GM18526 (cell line): ENCODE results near the gene SPACA4.

Experiments used
- POLR2A ChIP-seq: IDR thresholded peaks from 3 replicates; pipeline ENCODE4 v1.6.1; 2011; ENCODE audit not compliant: insufficient read length; ENCODE audit errors: extremely low read depth

The SPACA4 gene

DNA sequence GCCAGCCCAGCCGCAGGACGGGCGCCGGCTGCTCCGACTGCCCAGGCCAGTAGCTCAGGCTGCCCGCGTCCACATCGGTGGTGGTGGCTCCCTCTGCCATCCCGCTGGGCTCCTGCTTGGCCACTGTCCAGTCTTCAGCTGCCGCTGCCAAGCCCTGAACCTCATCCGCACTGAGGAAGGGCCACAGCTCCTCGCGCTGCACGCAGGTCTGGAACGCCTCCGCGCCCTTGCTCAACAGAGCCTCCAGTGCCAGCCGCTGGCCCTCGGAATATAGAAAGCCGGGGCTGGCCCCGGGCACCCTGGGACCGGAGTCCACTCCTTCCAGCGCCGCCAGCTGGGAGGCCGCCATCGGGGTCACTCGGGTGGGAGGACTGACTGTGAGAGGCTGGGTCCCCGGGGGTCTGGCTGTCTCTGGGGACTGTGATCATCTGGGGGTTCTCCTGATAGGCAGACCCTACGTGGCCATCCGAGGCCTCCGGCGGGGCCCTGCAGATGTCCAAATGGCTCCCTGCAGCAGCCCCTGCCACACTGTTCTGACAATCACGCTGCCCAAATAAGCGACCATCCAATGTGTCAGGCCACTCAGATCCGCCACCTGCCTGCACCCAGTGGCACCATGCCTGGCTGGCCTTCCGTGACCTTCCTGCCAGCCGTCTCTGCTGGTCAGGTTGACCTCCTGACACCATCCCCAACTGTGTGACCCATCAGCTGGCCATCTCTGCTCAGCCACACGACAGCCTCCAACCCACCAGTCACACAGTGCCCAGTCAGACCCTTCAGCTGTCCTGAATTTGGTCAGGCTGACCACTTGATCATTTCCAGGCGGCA lies 6.7 kb downstream of the SPACA4 start:
- peak; percentile 29 for TF ChIP-seq POLR2A

DNA sequence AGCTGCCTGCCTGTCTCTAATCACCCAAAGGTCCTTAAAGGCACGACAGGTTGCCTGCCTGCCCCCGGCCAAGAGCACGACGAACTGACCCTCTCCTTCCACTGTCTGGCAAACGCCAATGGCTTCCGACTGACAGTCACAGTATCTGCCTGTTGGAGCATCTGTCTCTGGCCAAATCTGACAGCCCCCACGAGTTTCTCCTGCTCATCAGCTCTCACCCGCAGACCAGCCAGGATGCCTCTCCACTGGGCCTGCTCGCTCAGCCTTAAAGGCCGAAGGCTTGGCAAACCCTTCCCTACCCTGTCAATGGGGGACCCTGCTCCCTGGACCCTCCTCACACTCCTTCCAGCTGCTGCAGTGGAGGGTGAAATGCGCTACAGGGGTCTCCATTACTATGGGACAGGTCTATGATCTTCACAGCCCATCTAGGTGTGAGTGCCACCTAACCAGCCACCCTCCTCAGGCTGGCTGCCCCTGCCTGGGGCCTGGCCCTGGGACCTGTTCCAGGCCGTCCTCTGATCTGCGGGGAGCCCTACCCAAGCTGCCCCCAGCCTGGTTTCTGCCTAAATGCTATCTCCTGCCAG lies 7.4 kb downstream of the SPACA4 start:
- TF ChIP-seq POLR2A = no peak

DNA sequence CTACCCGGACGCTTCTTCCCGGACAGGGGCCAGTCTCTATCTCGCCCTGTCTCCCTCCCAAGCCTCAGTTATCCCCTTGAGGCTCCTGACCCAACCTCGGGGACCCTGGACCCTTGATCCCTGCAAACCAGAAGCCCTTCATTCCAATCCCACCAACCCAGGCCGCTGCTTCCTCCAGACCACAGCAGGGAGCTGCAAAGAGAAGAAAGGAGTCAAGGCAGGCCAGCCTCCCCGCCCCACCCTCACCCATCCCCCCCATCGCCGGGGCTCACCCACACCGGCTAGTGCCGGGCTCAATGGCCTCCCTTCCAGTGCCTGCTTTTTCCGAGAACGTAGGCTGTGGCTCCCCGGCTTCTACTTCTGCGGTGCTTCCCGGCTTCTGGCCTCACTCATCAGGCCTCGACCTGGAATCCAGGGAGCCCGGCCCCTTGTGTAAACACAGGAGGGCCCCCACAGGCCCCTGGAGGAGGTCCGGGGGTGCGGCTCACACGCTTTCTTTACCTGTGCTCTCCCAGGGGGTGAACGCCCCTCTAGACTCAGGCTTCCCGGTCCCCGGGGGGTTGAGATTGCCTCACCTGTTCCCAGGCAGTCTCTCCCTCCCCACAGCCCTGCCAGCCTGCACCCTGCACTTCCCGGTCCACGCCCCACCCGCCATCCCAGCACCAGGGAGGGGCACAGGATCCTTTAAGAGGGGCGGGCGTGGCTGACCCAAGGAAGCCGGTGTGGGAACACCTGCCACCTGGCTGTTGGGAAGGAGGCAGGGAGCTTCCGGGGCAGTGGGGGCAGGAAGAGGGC lies 8.1 kb downstream of the SPACA4 start, which contains the start of gene FAM83E:
Gene FAM83E, minus strand, starts transcription at position 641 of the 795 bp plus-strand sequence. CDS start 1,704 bp downstream, outside the sequence.
- TF ChIP-seq POLR2A = peak; percentile 43

DNA sequence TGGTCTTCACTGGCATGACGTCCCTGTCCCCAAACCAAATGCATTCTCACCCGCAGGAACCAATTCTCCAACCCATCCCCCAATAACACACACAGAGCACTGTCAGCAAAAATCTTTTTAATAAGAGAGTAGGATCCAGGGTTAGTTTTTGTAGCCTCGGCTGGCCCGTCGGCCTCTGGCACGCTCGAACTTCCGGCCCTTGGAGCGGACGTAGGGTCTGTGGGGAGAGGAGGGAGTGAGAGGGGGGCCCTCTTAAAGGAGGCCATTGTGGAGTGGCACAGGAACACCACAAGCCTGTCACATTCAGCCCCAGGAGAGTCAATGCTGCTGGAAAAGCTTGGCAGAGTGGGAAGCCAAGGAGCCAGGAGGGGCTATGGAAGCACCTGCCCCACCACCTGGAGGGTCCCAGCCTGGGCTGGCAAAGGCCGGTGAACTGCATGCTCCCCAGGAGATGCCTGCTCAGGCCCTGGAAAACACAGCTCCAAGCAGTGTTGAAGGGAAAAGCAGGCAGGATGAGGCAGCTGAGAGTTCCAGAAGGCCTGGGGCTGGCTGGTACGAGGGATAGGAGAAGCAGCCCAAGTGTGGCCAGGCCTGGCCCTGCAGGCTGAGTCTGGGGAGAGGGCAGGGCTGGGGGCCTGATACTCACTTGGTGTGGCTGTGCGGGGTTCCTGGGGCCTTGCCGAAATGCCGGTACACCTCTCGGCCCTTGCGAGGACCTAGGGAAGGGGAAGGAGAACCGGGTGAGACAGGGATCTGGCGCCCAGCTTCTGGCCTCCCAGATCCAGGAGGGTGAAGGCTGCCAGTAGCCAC lies 8.9 kb downstream of the SPACA4 start:
- TF ChIP-seq POLR2A = no peak

DNA sequence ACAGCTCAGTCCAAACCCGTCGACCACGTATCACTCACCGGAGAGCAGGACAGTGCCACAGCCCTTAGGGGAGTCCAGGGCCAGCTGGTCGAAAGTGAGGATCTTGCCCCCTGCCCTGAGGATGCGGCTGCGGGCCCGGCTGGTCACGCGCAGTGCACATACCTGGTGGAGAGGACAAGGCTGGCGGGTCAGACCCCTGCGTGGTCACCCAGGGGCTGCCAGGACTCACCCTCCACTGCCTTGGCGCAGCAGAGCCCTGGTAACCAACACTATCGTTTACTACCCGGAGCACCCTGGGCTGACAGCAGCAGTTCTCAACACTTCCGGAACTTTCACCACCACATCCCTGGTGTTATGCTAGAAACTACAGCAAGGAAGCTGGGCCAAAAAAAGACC lies 9.5 kb downstream of the SPACA4 start:
- no peak for TF ChIP-seq POLR2A

DNA sequence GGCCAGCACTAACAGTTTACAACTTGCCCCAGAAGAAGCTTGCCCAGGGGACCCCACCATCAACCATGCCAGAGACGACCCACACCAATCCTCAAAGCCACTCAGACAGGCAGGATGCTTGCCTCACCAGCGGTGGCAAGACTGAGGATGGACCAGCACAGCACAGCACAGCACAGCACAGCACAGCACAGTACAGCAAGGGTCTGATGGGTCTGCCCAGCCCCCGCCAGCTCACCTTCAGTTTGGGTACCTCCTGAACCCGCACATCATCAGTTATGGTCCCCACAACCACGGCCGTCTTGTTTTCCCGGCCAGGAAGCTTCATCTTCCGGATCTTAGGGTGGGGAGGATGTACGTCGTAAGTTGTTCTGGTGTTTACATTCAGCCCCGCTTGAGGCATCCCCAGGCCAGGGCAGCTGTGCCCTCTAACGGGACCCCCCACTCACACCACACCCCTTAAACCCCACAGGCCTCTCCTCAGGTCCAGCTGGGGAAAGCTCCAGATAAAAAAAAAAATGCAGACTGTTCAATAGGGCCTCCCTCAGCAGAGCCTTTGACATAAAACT lies 10.0 kb downstream of the SPACA4 start:
- no peak for TF ChIP-seq POLR2A

DNA sequence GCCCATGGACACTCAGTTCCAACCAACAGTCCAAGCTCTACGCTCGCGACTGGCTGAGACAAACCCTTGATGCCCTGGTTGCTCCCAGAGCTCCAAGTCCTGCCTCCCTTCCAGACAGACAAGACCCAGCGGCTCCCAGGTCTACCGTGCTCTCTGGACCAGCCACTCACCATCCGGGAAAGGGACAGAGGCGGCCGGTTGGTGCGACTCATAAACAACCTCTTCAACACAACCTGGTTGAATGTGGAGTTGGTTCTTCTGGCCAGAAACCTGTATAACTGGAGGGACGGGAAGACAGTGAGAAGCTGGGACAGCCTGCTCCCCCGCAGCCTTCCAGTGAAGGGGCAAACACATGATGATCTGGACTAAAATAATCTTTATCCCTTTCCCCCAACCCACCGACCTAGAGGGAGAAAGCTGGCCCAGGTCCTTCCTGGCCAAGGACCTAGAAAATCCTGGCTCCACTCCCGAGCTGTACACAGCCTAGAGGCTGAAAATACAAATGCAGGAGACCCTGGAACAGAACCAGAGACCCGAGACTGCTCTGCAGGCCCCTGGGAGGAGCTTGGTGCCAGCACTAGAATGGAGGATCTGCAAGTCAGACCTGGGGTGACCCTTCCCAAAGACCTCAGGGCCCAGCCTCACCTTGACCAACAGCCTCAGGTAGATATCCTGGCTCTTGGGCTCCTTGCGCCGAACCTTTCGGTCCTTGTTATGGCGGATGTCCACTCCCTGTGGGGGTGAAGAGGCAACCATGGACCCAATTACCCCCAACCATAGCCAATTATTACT lies 10.8 kb downstream of the SPACA4 start:
- TF ChIP-seq POLR2A = no peak

DNA sequence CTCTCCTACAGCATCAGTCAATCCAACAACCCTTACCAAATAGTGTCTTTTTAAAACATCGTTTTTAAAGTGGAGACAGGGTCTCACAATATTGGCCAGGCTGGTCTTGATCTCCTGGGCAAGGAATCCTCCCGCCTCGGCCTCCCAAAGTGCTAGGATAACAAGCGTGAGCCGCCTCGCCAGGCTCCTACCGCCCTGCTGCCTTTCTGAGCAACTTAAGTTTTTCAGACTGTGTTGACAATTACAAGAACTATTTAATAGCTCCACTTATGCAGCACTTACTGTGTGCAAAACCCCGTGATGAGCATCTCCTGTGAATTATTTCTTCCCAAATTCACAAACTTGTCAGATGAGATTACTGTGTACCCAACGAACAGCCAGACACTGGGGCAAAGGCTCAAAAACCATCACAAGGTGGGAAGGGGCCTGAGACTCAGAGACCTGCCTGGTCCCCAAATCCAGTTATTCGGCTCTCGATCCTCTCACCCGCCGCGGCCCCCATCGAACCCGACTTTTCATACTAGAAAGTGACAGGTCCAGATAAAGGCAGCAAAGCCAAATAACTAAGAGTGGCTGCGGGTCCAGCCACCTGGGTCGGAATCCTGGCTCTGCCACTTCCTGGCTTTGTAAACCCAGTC lies 11.9 kb downstream of the SPACA4 start:
- TF ChIP-seq POLR2A = no peak

DNA sequence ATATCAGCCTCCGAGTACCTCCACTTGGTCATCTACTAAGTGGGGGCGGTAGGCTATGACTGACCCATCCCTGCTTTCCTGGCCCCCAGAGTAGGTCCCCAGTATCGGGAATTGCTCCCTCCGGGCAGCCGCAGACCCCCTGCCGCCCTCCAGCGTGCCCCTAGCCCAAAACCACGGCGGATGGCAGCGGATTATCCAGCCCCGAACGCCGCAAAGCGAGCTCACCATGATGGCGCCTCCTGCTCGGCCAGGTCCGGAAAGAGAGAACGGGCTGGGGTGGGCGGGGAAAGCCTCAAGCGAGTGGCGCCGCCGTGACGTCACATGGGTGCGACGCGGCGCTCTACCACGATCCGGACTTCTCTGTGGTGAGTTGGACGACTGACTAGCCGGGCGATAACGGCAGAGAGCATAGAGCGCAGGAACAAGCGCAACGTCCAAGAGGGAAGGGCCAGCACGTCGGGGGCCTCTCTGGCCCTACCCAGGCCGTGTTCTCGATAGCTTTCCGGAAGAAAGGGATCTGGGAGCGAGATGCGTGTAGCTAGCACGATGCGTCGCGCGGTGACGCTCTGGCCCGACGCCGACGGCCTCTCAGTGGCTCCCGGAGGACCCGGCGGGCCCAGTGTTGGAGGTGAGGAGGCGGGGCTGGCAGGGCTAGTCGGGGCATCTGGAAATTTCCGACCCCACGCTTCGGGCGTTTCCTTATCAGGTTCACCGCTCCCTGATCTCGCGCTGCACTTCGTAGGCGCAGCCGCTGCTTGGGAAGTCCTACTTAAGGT lies 12.6 kb downstream of the SPACA4 start, which contains the start of the genes RPL18 and SPHK2:
Gene RPL18, minus strand, starts transcription at position 263 of the 776 bp plus-strand sequence. Its CDS starts 35 bp downstream, at position 228.
Gene SPHK2, plus strand, starts transcription at position 591 of the 776 bp plus-strand sequence. CDS start 1,009 bp downstream, outside the sequence.
- TF ChIP-seq POLR2A = peak; percentile 99

DNA sequence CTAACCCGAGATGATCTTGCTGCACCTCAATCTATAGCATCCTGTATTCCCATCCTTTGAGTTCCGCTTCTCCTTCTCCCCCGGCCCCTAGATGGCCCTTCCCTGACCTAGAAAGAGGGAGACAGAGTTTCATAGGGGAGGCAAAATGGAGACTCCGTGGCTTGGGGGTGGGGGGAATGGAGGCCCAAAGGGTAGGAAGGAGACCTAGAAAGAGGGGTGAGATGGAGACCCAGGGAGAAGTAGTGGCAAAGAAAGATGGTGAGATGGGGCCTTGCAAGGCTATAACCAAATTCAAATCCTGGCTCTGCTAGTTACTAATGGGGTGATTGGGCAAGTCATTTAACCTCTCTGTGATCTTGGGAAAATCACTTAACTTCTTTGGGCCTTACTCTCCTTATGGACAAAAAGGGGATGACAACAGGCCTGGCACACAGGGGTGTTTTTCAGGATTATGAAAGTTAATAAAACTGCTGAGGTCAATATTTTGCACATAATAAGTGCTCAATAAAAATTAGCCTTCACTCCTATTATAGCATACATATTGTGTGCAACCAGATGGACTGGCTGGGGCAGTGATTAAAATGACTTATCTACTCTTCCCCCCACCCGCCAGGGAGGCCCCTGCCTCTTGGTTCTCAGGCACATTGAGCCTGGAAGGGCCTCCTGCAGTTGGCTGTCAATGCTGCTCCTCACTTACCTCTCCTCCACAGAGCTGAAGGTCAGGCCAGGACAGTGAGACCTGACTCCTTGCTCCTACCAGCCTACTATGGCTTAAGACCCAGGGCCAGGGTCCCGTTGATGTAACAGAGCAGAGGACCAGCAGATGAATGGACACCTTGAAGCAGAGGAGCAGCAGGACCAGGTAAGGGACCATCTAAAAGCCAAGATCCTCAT lies 13.4 kb downstream of the SPACA4 start:
- TF ChIP-seq POLR2A = no peak

DNA sequence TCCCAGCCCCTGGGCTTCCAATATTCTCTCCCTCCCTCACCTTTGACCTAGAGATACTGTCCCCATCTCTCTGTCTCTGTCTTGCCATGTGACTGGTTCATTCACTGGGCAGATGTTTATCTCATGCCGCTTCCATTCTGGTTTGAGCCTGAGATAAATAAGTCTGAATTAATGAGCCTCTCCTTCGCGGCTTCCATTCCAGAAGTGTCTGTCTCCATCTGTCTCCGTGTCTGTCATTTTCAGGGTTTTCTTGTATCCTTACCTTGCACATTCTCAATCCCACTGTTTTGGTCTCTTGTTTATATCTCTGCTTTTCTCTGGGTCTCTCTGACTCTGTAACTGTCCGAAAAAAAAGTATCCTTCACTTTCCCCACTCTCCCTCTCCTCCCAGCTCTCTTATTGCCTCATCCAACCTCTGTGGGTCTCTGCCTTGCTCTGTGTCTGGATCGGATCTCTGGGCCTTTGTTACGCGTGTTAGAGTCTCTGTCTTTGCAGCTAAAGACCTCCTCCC lies 17.1 kb downstream of the SPACA4 start:
- TF ChIP-seq POLR2A = no peak
